ENCODE measurements around the gene PTPRT. TPM values are rescaled to one million over a fixed set of nuclear protein-coding genes. Genes with fewer than 3 reads are reported as not detected.

PTPRT gene
- total RNA-seq, 2 experiments from 2014 or later, result not detected

GRCh38 chr20:42875581-42875980, 314.1 kb downstream of the PTPRT start:
- Mint-ChIP-seq H3K27ac (no peak overlapping the region), H3K4me1 (no peaks in the 10 kb centered on the region), H3K9me3 (no peaks in the 10 kb centered on the region), H3K36me3 (no peaks in the 10 kb centered on the region), H3K4me3 (no peak overlapping the region), H3K27me3 (no peaks in the 10 kb centered on the region)
- no peak for DNase-seq

GRCh38 chr20:42873259-42873658, 316.4 kb downstream of the PTPRT start:
- H3K4me1 Mint-ChIP-seq, result no peaks in the 10 kb centered on the region
- no peak overlapping the region for H3K27ac Mint-ChIP-seq
- H3K9me3 Mint-ChIP-seq, result no peaks in the 10 kb centered on the region
- H3K27me3 Mint-ChIP-seq, result no peaks in the 10 kb centered on the region
- no peaks in the 10 kb centered on the region for H3K36me3 Mint-ChIP-seq
- DNase-seq, result no peak
- no peak overlapping the region for H3K4me3 Mint-ChIP-seq

GRCh38 chr20:42864116-42864515, 325.6 kb downstream of the PTPRT start:
- H3K36me3 Mint-ChIP-seq, result no peaks in the 10 kb centered on the region
- no peak overlapping the region for H3K4me3 Mint-ChIP-seq
- DNase-seq, result no peak
- no peaks in the 10 kb centered on the region for H3K4me1 Mint-ChIP-seq
- no peak overlapping the region for H3K27ac Mint-ChIP-seq
- H3K9me3 Mint-ChIP-seq, result no peaks in the 10 kb centered on the region
- no peaks in the 10 kb centered on the region for H3K27me3 Mint-ChIP-seq

GRCh38 chr20:42862446-42862845, 327.3 kb downstream of the PTPRT start:
- no peak for DNase-seq
- Mint-ChIP-seq H3K4me1 (no peaks in the 10 kb centered on the region), H3K4me3 (no peak overlapping the region), H3K36me3 (no peaks in the 10 kb centered on the region), H3K27me3 (no peaks in the 10 kb centered on the region), H3K9me3 (no peaks in the 10 kb centered on the region), H3K27ac (no peak overlapping the region)

- H3K27me3 Mint-ChIP-seq, result no peaks in the 10 kb centered on the region
- H3K27ac Mint-ChIP-seq, result no peak overlapping the region
- no peak for DNase-seq
- no peaks in the 10 kb centered on the region for H3K36me3 Mint-ChIP-seq
- H3K4me3 Mint-ChIP-seq, result no peak overlapping the region
- no peaks in the 10 kb centered on the region for H3K4me1 Mint-ChIP-seq
- H3K9me3 Mint-ChIP-seq, result no peaks in the 10 kb centered on the region
Measured at GRCh38 chr20:42857446-42857845, 332.3 kb downstream of the PTPRT start.

GRCh38 chr20:42855896-42856295, 333.8 kb downstream of the PTPRT start:
- no peaks in the 10 kb centered on the region for H3K9me3 Mint-ChIP-seq
- H3K27ac Mint-ChIP-seq, result no peak overlapping the region
- H3K36me3 Mint-ChIP-seq, result no peaks in the 10 kb centered on the region
- H3K27me3 Mint-ChIP-seq, result no peaks in the 10 kb centered on the region
- H3K4me3 Mint-ChIP-seq, result no peak overlapping the region
- no peak for DNase-seq
- H3K4me1 Mint-ChIP-seq, result no peaks in the 10 kb centered on the region

GRCh38 chr20:42852691-42853090, 337.0 kb downstream of the PTPRT start:
- no peaks in the 10 kb centered on the region for H3K9me3 Mint-ChIP-seq
- H3K36me3 Mint-ChIP-seq, result no peaks in the 10 kb centered on the region
- no peak overlapping the region for H3K27ac Mint-ChIP-seq
- no peak overlapping the region for H3K4me3 Mint-ChIP-seq
- DNase-seq, result no peak
- no peaks in the 10 kb centered on the region for H3K4me1 Mint-ChIP-seq
- no peaks in the 10 kb centered on the region for H3K27me3 Mint-ChIP-seq

- H3K36me3 Mint-ChIP-seq, result no peaks in the 10 kb centered on the region
- H3K9me3 Mint-ChIP-seq, result no peaks in the 10 kb centered on the region
- no peaks in the 10 kb centered on the region for H3K4me1 Mint-ChIP-seq
- DNase-seq, result no peak
- H3K27me3 Mint-ChIP-seq, result no peaks in the 10 kb centered on the region
- no peak overlapping the region for H3K4me3 Mint-ChIP-seq
- no peak overlapping the region for H3K27ac Mint-ChIP-seq
Measured at GRCh38 chr20:42846784-42847490, 342.8 kb downstream of the PTPRT start.

GRCh38 chr20:42844751-42845150, 345.0 kb downstream of the PTPRT start:
- Mint-ChIP-seq H3K27me3 (no peaks in the 10 kb centered on the region), H3K4me3 (no peak overlapping the region), H3K36me3 (no peaks in the 10 kb centered on the region), H3K4me1 (no peaks in the 10 kb centered on the region), H3K27ac (no peak overlapping the region), H3K9me3 (no peaks in the 10 kb centered on the region)
- DNase-seq, result no peak

GRCh38 chr20:42837456-42837855, 352.2 kb downstream of the PTPRT start:
- Mint-ChIP-seq H3K27me3 (no peaks in the 10 kb centered on the region), H3K27ac (no peak overlapping the region), H3K36me3 (no peaks in the 10 kb centered on the region), H3K9me3 (no peaks in the 10 kb centered on the region), H3K4me3 (no peak overlapping the region), H3K4me1 (no peaks in the 10 kb centered on the region)
- DNase-seq, result no peak

- H3K9me3 Mint-ChIP-seq, result no peaks in the 10 kb centered on the region
- H3K27ac Mint-ChIP-seq, result no peak overlapping the region
- no peak overlapping the region for H3K4me3 Mint-ChIP-seq
- no peak for DNase-seq
- H3K36me3 Mint-ChIP-seq, result no peaks in the 10 kb centered on the region
- H3K4me1 Mint-ChIP-seq, result no peaks in the 10 kb centered on the region
- no peaks in the 10 kb centered on the region for H3K27me3 Mint-ChIP-seq
Measured at GRCh38 chr20:42836339-42836738, 353.4 kb downstream of the PTPRT start.

- Mint-ChIP-seq H3K27ac (no peak overlapping the region), H3K9me3 (no peaks in the 10 kb centered on the region), H3K27me3 (peaks cover 4% of the 10 kb centered on the region), H3K4me1 (no peaks in the 10 kb centered on the region), H3K4me3 (no peak overlapping the region), H3K36me3 (no peaks in the 10 kb centered on the region)
- DNase-seq, result no peak
Measured at GRCh38 chr20:42807876-42808275, 381.8 kb downstream of the PTPRT start.

- Mint-ChIP-seq H3K27me3 (no peaks in the 10 kb centered on the region), H3K4me1 (no peaks in the 10 kb centered on the region), H3K27ac (no peak overlapping the region), H3K4me3 (no peak overlapping the region), H3K36me3 (no peaks in the 10 kb centered on the region), H3K9me3 (peaks cover 8% of the 10 kb centered on the region)
- DNase-seq, result no peak
Measured at GRCh38 chr20:42795111-42795695, 394.5 kb downstream of the PTPRT start.

- Mint-ChIP-seq H3K4me3 (no peak overlapping the region), H3K27me3 (no peaks in the 10 kb centered on the region), H3K4me1 (no peaks in the 10 kb centered on the region), H3K36me3 (no peaks in the 10 kb centered on the region), H3K9me3 (peaks cover 4% of the 10 kb centered on the region), H3K27ac (no peak overlapping the region)
- DNase-seq, result no peak
Measured at GRCh38 chr20:42792052-42792451, 397.7 kb downstream of the PTPRT start.

- no peak overlapping the region for H3K4me3 Mint-ChIP-seq
- no peaks in the 10 kb centered on the region for H3K4me1 Mint-ChIP-seq
- DNase-seq, result no peak
- no peak overlapping the region for H3K27ac Mint-ChIP-seq
- H3K9me3 Mint-ChIP-seq, result no peaks in the 10 kb centered on the region
- no peaks in the 10 kb centered on the region for H3K27me3 Mint-ChIP-seq
- no peaks in the 10 kb centered on the region for H3K36me3 Mint-ChIP-seq
Measured at GRCh38 chr20:42790111-42790510, 399.6 kb downstream of the PTPRT start.

GRCh38 chr20:42788707-42789106, 401.0 kb downstream of the PTPRT start:
- Mint-ChIP-seq H3K4me1 (no peaks in the 10 kb centered on the region), H3K27ac (no peak overlapping the region), H3K4me3 (no peak overlapping the region), H3K36me3 (no peaks in the 10 kb centered on the region), H3K9me3 (no peaks in the 10 kb centered on the region), H3K27me3 (no peaks in the 10 kb centered on the region)
- DNase-seq, result no peak
